Measurements from ENCODE around the gene CLDN5. TPM values are rescaled to one million over a fixed set of nuclear protein-coding genes. Genes with fewer than 3 reads are reported as not detected.

Gene CLDN5
- total RNA-seq, 4 donors from 2014 or later, result 102 to 226 (median 170) TPM

DNA sequence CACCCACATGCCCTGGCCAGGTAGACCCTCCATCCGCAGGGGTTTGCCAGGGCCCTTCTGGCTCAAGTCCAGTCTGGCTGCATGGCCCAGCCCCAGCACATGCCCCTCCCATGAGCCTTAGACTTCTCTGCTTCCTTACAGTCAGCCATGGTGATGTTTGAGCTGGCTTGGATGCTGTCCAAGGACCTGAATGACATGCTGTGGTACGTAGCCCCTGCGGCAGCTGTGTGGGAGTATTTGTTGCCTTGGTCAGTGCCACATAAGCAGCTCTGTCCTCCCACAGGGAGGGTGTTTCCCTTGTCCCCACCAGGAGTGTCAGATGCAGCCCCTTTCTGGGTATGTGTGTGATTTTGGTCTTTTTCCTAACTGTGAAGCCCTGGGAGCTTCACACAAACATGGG, 27.0 kb downstream of the CLDN5 start:
- TF ChIP-seq POLR2A (IDR thresholded peaks at IDR 0.05), result no peak
- no peak for TF ChIP-seq EP300 (IDR thresholded peaks at IDR 0.05)
- TF ChIP-seq CTCF (IDR thresholded peaks at IDR 0.05), result no peak

DNA sequence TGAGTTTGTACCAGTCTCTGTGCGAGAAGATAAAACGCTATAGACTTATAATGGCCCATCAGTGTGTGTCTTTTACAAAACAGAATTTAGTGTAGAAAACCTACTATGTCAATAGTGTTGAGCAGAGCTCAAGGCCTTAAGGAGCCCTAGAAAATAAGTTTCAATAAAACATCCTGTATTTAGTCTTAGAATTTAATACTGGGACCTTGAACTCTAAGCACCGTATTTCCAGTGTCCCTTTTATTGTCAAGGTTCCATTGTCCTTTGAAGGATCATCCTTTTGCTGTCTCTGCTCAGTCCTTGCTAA, 27.9 kb downstream of the CLDN5 start:
- Histone ChIP-seq H3K27me3 (no peaks in the 10 kb centered on the region), H3K36me3 (no peaks in the 10 kb centered on the region), H3K4me3 (no peak overlapping the region), H3K9me3 (no peaks in the 10 kb centered on the region), H3K27ac (no peak overlapping the region), H3K4me1 (peaks cover 0 to 9% (median 0%) of the 10 kb centered on the region in 4 donors)
- DNase-seq (ENCODE audit: low spot score in 2 of 2), result no peak
- 94 to 97% methylated on average over 3 of the region's 3 CpGs for WGBS, 2 donors
- TF ChIP-seq EP300 (IDR thresholded peaks at IDR 0.05) (no peak), CTCF (IDR thresholded peaks at IDR 0.05) (no peak), POLR2A (IDR thresholded peaks at IDR 0.05) (no peak)

More for the DNA sequence above, 27.0 kb downstream of the CLDN5 start:
- WGBS, 2 donors, result 32 to 40% methylated on average over 1 to 3 of the region's 3 CpGs
- peak overlapping the region in 1 of 4 donors; percentile 33 for H3K27ac ChIP-seq
- no peaks in the 10 kb centered on the region for H3K9me3 ChIP-seq
- H3K4me1 ChIP-seq, result peaks cover 0 to 9% (median 0%) of the 10 kb centered on the region in 4 donors
- H3K27me3 ChIP-seq, result no peaks in the 10 kb centered on the region
- no peak for DNase-seq (ENCODE audit: low spot score in 2 of 2)
- no peak overlapping the region for H3K4me3 ChIP-seq
- H3K36me3 ChIP-seq, result no peaks in the 10 kb centered on the region

- WGBS, 2 donors, result 69 to 75% methylated on average over 5 of the region's 5 CpGs
- no peaks in the 10 kb centered on the region for H3K27me3 ChIP-seq
- DNase-seq (ENCODE audit: low spot score in 2 of 2), result no peak
- H3K36me3 ChIP-seq, result no peaks in the 10 kb centered on the region
- H3K9me3 ChIP-seq, result no peaks in the 10 kb centered on the region
- peaks cover 0 to 9% (median 0%) of the 10 kb centered on the region in 4 donors for H3K4me1 ChIP-seq
- H3K27ac ChIP-seq, result no peak overlapping the region
- TF ChIP-seq POLR2A (IDR thresholded peaks at IDR 0.05), result no peak
- no peak for TF ChIP-seq CTCF (IDR thresholded peaks at IDR 0.05)
- TF ChIP-seq EP300 (IDR thresholded peaks at IDR 0.05), result no peak
- H3K4me3 ChIP-seq, result no peak overlapping the region
Measured at GRCh38 chr22:19495562-19496323, 28.5 kb downstream of the CLDN5 start.

GRCh38 chr22:19494676-19495173, 29.5 kb downstream of the CLDN5 start:
- DNase-seq (ENCODE audit: low spot score in 2 of 2), result no peak
- 93 to 96% methylated on average over 6 of the region's 6 CpGs for WGBS, 2 donors
- peaks cover 0 to 9% (median 0%) of the 10 kb centered on the region in 4 donors for H3K4me1 ChIP-seq
- no peak for TF ChIP-seq CTCF (IDR thresholded peaks at IDR 0.05)
- TF ChIP-seq EP300 (IDR thresholded peaks at IDR 0.05), result no peak
- TF ChIP-seq POLR2A (IDR thresholded peaks at IDR 0.05), result no peak
- H3K36me3 ChIP-seq, result no peaks in the 10 kb centered on the region
- H3K27me3 ChIP-seq, result no peaks in the 10 kb centered on the region
- no peak overlapping the region for H3K27ac ChIP-seq
- no peak overlapping the region for H3K4me3 ChIP-seq
- no peaks in the 10 kb centered on the region for H3K9me3 ChIP-seq

DNA sequence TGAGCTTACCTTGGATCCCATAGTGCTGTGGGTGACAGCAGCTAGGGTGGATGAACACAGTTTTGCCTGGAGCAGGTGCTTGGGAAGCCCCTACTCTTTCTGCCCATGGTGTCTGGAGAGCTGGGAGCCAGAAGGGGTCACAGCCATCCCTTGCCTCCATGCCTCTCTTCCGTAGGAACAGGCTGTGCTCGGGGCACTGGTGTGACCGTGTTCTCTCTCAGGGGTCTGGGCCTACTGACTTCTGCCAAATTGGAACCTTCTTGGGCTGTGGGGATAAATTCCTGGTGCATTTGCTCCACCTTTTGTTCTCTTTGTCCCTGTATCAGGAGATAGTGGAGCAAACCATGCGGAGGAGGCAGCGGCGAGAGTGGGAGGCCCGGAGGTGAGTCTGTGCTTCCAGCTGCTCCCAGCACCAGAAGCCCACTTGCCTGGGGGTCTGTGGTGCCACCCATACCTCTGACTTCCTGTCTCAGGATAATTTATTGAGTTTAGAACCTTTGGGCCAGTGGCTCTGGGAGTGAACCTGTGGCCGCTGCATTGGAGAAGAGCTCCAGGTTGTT, 30.1 kb downstream of the CLDN5 start:
- Histone ChIP-seq H3K27me3 (no peaks in the 10 kb centered on the region), H3K9me3 (no peaks in the 10 kb centered on the region), H3K4me3 (no peak overlapping the region), H3K4me1 (peaks cover 0 to 16% (median 0%) of the 10 kb centered on the region in 4 donors), H3K36me3 (no peaks in the 10 kb centered on the region), H3K27ac (no peak overlapping the region)
- 90 to 98% methylated on average over 8 of the region's 8 CpGs for WGBS, 2 donors
- TF ChIP-seq EP300 (IDR thresholded peaks at IDR 0.05) (no peak), CTCF (IDR thresholded peaks at IDR 0.05) (no peak), POLR2A (IDR thresholded peaks at IDR 0.05) (no peak)
- DNase-seq (ENCODE audit: low spot score in 2 of 2), result no peak

Data from tibial nerve (tissue), 4 donors.